HG02678 (cell line): ENCODE measurements around the gene MEA1.
"Not testable (repeated sequence)": the region's sequence is repeated elsewhere in the genome, so short reads cannot be mapped to it uniquely, and the experiment has no call there.

Source experiments
- ATAC-seq: cut with Tn5 transposase; IDR thresholded peaks from one replicate; pipeline ENCODE4 v1.9.1; 2021; ENCODE audit warnings: mild to moderate bottlenecking, moderate library complexity; ENCODE audit not compliant: unreplicated experiment

MEA1 gene

DNA sequence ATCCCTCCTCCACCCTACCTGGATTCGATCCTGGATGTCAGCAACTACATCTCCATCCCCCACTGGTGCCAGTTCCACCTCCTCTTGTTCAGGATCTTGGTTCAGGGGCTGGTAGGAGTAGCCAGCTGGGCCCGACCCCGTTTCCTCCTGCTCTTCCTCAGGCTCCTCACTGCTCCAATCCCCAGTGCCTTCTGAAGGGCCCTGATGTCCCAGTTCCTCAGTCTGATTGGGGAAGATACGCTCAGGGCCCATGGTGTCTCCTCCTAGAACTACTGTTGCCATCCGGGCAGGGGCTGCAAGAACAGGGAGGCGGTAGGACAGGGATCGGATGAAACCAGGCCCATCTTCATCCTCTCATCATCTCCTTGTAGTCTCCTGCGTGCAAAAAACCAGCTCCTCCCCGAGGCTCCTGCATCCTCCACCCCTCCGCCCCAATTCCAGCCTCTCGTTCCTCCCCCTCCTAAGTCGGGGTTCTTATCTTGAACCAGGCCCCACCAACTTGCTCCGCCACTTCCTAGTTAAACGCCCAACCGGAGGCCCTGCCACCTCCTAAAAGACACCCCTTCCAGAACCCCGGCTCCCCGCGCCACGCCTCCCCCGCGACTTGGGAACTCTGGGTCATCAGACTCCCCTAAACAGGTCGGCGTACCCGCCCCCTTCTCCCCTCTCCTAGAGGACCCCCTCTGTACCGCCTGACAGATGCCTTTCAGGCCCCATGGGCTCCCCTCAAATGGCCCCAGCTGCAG, 476 bp downstream of the MEA1 start:
- ATAC-seq = no peak

- ATAC-seq = no peak
Observed at GRCh38 chr6:43012364-43012763, 1.4 kb downstream of the MEA1 start.

GRCh38 chr6:43011207-43011606, 2.5 kb downstream of the MEA1 start:
- no peak for ATAC-seq

DNA sequence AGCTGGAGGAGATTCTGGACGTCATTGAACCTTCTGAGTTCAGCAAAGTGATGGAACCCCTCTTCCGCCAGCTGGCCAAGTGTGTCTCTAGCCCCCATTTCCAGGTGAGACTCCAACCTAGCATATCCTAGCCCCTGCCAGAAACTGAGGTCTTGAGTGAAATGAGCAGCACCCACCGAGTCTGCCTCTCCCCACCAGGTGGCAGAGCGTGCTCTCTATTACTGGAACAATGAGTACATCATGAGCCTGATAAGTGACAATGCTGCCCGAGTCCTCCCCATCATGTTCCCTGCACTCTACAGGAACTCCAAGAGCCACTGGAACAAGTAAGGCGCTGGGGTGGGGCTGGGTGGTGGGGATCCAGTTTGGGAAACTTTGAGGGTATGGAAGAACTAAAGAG, 4.6 kb downstream of the MEA1 start:
- no peak for ATAC-seq

DNA sequence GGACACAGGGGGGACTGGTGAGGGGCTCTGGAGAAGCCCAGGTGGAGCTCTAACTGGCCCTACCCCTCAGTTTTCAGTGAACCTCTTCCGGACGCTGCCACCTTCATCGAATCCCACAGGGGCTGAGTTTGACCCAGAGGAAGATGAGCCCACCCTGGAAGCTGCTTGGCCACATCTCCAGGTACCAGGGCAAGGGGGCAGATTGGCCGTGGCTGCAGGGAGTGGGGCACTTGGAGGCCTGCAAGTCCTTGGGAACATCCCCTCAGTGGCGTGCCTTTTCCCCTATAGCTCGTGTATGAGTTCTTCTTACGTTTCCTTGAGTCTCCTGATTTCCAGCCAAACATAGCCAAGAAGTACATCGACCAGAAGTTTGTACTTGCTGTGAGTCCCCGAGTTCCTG, 6.6 kb downstream of the MEA1 start:
- ATAC-seq = no peak

- no peak for ATAC-seq
Observed at GRCh38 chr6:43006251-43006650, 7.5 kb downstream of the MEA1 start.

- ATAC-seq = no peak
Observed at GRCh38 chr6:43005844-43006243, 7.9 kb downstream of the MEA1 start.

DNA sequence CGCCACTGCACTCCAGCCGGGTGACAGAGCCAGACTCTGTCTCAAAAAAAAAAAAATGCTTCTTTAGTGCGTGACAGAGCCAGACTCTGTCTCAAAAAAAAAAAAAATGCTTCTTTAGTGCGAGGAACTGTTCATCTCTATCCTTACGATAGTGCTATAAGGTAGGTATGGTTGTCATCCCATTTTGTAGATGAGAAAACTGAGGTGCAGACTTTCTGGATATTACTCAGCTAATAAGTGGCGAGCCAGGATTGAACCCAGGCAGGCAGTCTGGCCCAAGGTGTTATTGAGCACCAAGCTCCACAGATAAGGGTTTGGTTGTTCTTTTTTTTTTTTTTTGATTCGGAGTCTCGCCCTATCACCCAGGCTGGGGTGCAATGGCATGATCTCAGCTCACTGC, 11.9 kb downstream of the MEA1 start:
- ATAC-seq = no peak

DNA sequence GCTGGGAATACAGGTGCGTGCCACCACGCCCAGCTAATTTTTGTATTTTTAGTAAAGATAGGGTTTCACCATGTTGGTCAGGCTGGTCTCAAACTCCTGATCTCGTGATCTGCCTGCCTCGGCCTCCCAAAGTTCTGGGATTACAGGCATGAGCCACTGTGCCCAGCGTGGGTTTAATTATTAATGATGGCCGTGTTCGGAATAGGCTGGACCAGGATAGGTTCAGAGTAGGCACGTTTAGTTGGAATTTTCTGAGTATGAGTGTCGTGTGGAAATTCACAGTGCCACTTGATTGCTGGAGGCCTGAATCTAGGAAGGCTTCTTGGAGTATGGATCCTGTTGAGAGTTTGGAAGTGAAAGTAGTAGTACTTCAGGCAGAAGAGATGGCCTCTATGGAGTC, 15.5 kb downstream of the MEA1 start:
- not testable (repeated sequence) for ATAC-seq

GRCh38 chr6:42996513-42996912, 17.2 kb downstream of the MEA1 start:
- ATAC-seq = no peak

DNA sequence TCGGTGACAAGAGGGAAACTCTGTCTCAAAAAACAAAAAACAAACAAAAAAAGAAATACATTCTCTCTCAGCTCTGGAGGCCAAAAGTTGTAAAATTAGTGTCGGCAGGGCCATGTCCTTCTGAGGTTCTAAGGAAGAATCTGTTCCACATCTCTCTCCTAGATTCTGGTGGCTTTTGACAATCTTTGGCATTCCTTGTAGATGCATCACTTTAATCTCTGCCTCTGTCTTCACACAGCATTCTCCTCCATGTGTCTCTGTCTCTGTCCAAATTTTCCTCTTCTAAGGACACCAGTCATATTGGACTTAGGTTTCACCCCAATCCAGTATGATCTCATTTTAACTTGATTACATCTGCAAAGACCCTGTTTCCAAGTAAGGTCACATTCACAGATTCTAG, 20.3 kb downstream of the MEA1 start:
- ATAC-seq = no peak

DNA sequence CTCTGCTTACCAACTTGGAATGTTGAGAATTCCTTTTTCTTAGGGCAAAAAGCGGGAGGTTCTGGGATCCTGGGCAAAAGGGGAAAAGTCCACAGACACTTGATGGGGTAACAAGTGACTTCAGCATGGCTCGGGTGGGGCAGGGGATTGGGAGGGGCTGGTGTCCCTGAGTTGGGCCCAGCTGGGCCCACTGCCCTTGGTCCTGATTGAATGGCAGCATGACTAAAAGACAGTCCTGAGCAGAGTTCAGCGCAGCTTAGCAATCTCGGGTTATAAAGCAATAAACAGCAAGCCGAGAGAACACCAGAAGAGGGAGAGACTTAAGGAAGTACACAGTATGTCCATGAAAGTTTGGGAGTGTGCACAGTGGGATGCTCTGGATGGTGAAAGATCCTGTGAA, 23.8 kb downstream of the MEA1 start:
- no peak for ATAC-seq

- ATAC-seq = no peak
Observed at GRCh38 chr6:42988486-42989020, 25.2 kb downstream of the MEA1 start.

DNA sequence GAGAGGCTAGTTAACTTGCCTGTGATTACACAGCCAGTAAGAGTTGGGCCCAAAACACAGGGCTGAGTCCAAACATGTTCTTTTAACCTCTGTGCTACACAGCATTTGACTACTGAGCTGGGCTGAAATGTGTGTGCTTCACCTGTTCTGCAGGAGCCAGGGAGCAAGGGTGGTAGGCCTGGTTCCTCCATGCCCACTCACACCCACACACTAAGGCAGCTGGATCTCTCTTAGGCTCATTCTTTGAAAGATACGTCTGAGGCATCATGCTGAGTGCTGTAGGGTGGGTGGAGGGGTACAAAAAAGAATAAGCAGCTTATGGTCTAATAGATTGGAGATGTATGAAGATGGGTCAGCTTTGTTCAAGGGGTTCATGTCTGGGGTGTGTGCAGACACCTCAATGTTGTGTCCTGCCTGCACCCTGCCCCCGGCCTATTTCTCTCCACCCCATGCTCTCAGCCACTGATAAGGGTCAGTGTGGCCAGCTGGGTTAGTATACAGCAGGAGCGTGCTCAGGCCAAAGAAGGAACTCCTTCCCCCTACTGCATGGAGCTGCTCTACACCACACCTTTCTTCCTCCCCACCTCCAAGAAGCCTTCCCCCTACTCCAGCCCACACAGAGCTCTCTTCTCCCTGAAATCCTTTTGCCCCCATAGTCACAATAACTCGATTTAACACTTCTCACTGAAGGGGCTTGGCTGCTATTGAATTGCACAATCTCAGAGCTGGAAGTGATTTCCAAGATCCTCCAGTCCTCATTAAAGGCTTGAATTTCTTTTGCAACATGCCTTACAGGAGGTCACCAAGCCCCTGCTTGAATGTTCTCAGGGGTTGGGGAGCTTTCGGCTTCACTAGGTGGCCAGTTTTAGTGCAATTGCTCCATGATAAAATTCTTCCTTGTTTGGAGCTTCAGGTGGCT, 26.0 kb downstream of the MEA1 start:
- no peak for ATAC-seq

GRCh38 chr6:42984924-42985475, 28.7 kb downstream of the MEA1 start:
- no peak for ATAC-seq

DNA sequence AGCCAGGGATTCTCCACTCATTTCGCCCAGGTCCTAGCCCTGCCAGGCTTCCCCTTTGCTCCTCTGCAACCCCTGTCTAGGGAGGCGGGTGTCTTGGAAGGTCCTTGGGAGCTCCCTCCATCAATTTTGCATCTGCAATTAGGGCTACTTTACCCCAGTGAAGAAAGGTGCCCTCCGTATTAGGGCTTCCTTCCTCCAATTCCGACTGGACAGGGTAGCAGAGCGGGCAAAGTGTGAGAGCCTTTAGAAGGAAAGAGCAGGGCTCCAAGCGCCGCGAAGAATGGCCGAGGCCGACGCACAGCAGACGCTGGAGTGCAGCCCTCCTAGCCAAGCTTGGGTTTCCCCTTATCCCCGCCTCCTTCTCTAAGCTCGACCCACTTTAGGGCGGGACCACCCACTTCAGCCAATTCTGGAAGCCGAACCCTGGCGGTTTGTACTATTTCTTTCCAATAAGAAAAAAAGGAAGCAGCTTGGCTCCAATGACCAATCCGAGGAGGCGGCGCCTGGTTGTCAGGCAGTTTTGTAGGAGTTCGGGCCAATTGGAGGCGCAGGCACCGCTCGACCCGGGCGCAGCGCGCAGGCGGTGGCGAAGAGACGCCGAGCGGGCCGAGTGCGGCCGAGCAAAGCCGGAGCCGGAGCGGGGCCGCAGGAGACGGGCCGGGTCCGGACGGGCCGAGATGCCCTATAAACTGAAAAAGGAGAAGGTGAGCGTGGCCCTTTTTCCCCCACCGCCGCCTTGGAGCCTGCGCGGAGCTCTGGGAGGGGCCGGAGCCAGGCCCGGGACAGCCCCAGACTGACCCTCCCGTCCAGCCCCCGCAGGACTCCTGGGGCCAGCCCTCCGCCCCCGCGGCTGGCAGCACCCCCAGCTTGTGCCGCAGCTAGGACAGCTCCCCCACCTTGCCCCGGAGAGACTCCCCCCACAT, 29.5 kb downstream of the MEA1 start, which contains the start of gene PPP2R5D:
PPP2R5D (plus strand) TSS at position 570 of the 923 bp plus-strand sequence; CDS start at position 678, 108 bp downstream.
- ATAC-seq = peak; percentile 92

DNA sequence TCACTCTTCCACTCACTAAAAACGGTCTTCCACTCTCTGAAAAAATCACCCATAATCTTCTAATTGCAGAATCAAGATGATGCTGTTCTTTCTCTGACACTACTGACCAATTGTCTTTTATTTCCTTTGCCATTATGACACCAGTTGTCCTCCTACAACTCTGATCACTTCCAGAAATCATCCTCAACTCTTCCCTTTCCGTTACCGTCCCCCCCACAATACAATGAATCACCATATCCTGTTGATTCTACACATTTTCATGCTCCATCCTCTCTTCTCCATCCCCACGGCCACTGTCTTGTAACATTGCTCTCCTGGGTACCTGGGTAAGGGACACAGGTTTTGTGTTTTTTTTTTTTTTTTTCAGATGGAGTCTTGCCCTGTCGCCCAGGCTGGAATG, 31.9 kb downstream of the MEA1 start:
- no peak for ATAC-seq

GRCh38 chr6:42979523-42980177, 34.1 kb downstream of the MEA1 start:
- ATAC-seq = peak; percentile 0

DNA sequence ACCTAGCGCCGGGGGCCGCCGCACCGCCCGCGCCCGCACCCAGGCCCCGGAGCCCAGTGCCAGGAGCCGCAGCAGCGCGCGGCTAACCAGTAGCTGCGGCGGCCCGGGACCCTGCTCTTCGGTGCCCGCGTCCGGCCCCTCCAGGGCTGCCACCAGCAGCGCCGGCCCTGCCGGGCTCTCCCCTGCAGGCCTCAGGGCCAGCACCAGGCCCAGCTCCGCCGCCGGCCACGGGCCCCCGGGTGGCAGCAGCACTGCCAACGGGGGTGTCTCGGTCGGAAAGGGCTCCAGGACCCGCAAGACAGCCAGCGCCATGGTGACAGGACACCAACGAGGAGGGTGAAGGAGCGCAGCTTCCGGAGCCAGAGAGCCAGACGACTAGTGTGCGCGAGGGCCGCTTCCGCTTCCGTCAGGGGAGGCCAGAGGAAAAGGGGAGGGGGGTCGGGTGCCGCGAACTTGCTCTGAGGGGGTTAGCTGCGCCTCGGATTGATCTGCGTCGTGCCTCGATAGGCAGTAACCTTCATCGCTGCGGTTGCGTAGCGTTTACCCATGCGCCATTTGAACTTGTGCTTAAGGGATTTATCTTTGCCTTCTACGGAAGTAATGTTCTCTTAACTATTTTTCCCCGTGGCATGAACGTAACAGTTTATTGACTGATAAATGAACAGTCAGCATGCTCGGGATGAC, 34.8 kb downstream of the MEA1 start, which contains the start of gene PEX6:
PEX6 (minus strand) TSS at position 343 of the 684 bp plus-strand sequence; CDS start at position 312, 31 bp downstream.
- ATAC-seq = peak; percentile 95
